ENCODE results near the gene M6PR.
A peak's percentile ranks its signal among the peaks of the same experiment; 100 is the strongest.
"Not testable (repeated sequence)": the region's sequence is repeated elsewhere in the genome, so short reads cannot be mapped to it uniquely, and the experiment has no call there.

Gene M6PR

GRCh38 chr12:8948701-8949341, 624 bp downstream of the M6PR start:
- Mint-ChIP-seq H3K9me3 (peaks cover 4% of the 10 kb centered on the region), H3K27me3 (ENCODE audit: low read depth) (peaks cover 3% of the 10 kb centered on the region)

GRCh38 chr12:8947737-8948136, 1.7 kb downstream of the M6PR start:
- H3K4me3 Mint-ChIP-seq: peak overlapping the region; percentile 14 to 97 (median 51)
- TF ChIP-seq CTCF (IDR thresholded peaks at IDR 0.05; ENCODE audit: unreplicated experiment in 3 of 3): no peak
- peaks cover 39% of the 10 kb centered on the region for H3K36me3 Mint-ChIP-seq (ENCODE audit: low read depth)
- no peak overlapping the region for H3K27ac Mint-ChIP-seq
- H3K4me1 Mint-ChIP-seq: peaks cover 24% of the 10 kb centered on the region
- no peaks in the 10 kb centered on the region for H3K9me3 Mint-ChIP-seq
- H3K27me3 Mint-ChIP-seq (ENCODE audit: low read depth): peaks cover 3% of the 10 kb centered on the region

More at GRCh38 chr12:8948701-8949341, 624 bp downstream of the M6PR start:
- peak overlapping the region; percentile 97 to 99 (median 98) for H3K4me3 Mint-ChIP-seq
- TF ChIP-seq CTCF (IDR thresholded peaks at IDR 0.05; ENCODE audit: unreplicated experiment in 3 of 3): no peak
- H3K4me1 Mint-ChIP-seq: peaks cover 24% of the 10 kb centered on the region
- H3K36me3 Mint-ChIP-seq (ENCODE audit: low read depth): peaks cover 38% of the 10 kb centered on the region
- H3K27ac Mint-ChIP-seq: peak overlapping the region; percentile 94 to 99 (median 95)

- H3K36me3 Mint-ChIP-seq (ENCODE audit: low read depth): peaks cover 43% of the 10 kb centered on the region
- no peak for TF ChIP-seq CTCF (IDR thresholded peaks at IDR 0.05; ENCODE audit: unreplicated experiment in 3 of 3)
- H3K9me3 Mint-ChIP-seq: no peaks in the 10 kb centered on the region
- peak overlapping the region; percentile 41 to 68 (median 51) for H3K4me3 Mint-ChIP-seq
- H3K4me1 Mint-ChIP-seq: peaks cover 24% of the 10 kb centered on the region
- H3K27ac Mint-ChIP-seq: no peak overlapping the region
- peaks cover 3% of the 10 kb centered on the region for H3K27me3 Mint-ChIP-seq (ENCODE audit: low read depth)
Measured at GRCh38 chr12:8946733-8947132, 2.7 kb downstream of the M6PR start.

- TF ChIP-seq CTCF (IDR thresholded peaks at IDR 0.05; ENCODE audit: unreplicated experiment in 3 of 3): no peak
- no peaks in the 10 kb centered on the region for H3K9me3 Mint-ChIP-seq
- H3K27me3 Mint-ChIP-seq (ENCODE audit: low read depth): no peaks in the 10 kb centered on the region
- peaks cover 54% of the 10 kb centered on the region for H3K36me3 Mint-ChIP-seq (ENCODE audit: low read depth)
- peaks cover 16% of the 10 kb centered on the region for H3K4me1 Mint-ChIP-seq
- H3K27ac Mint-ChIP-seq: no peak overlapping the region
- H3K4me3 Mint-ChIP-seq: no peak overlapping the region
Measured at GRCh38 chr12:8943565-8944186, 5.8 kb downstream of the M6PR start.

- H3K9me3 Mint-ChIP-seq: no peaks in the 10 kb centered on the region
- no peak for TF ChIP-seq CTCF (IDR thresholded peaks at IDR 0.05; ENCODE audit: unreplicated experiment in 3 of 3)
- peaks cover 59% of the 10 kb centered on the region for H3K36me3 Mint-ChIP-seq (ENCODE audit: low read depth)
Measured at GRCh38 chr12:8941691-8942478, 7.6 kb downstream of the M6PR start.

GRCh38 chr12:8937842-8938442, 11.5 kb downstream of the M6PR start:
- H3K27me3 Mint-ChIP-seq (ENCODE audit: low read depth); H3K4me1 Mint-ChIP-seq; H3K4me3 Mint-ChIP-seq; H3K27ac Mint-ChIP-seq; H3K9me3 Mint-ChIP-seq: not testable (repeated sequence)
- peaks cover 61% of the 10 kb centered on the region for H3K36me3 Mint-ChIP-seq (ENCODE audit: low read depth)

More at GRCh38 chr12:8941691-8942478, 7.6 kb downstream of the M6PR start:
- Mint-ChIP-seq H3K4me1 (peaks cover 3% of the 10 kb centered on the region), H3K27me3 (ENCODE audit: low read depth) (no peaks in the 10 kb centered on the region), H3K27ac (no peak overlapping the region), H3K4me3 (no peak overlapping the region)
